OCI-LY7 (cell line): Measurements from ENCODE around the gene TRIO. TPM values are rescaled to one million over a fixed set of nuclear protein-coding genes. Genes with fewer than 3 reads are reported as not detected.
A peak's percentile ranks its signal among the peaks of the same experiment; 100 is the strongest.

ENCODE experiments used
- BruUV-seq: library from RNA; stranded (reverse); fragments of 400-500 nt; replicated peaks from 2 replicates; lab custom pipeline; 2021; lab: Mats Ljungman, UMichigan
- CTCF ChIA-PET: fragments of 300-600 bp; sonication (Branson Sonifier 250); formaldehyde crosslinking; loops from one replicate; lab custom pipeline; 2022; ENCODE audit warnings: antibody characterized with exemption; ENCODE audit not compliant: unreplicated experiment; lab: Charles Lee
- POLR2A ChIA-PET: fragments of 300-600 bp; sonication (Branson Sonifier 250); formaldehyde crosslinking; loops from one replicate; lab custom pipeline; 2022; ENCODE audit warnings: antibody characterized with exemption; lab: Charles Lee
- DNase-seq: peaks from one replicate; pipeline ENCODE4 v3.0.0-alpha.2; 2015; ENCODE audit warnings: low spot score
- H2AFZ ChIP-seq: fragments of 200-600 bp; sonication (generic), shearing (Covaris generic); 2 replicates; pipeline ENCODE4 v1.6.1; 2014; ENCODE audit warnings: mild to moderate bottlenecking, antibody characterized with exemption, low read length, moderate library complexity
- H3K27ac ChIP-seq: fragments of 200-600 bp; sonication (generic); 2 replicates; pipeline ENCODE4 v1.5.1; 2014; ENCODE audit warnings: mixed run types, low read depth, mild to moderate bottlenecking, moderate library complexity, low read length, inconsistent platforms; ENCODE audit not compliant: poor library complexity, severe bottlenecking
- H3K36me3 ChIP-seq: fragments of 200-600 bp; sonication (generic); 2 replicates; pipeline ENCODE4 v1.6.1; 2014; ENCODE audit warnings: mild to moderate bottlenecking, antibody characterized with exemption, low read length, moderate library complexity, mixed read lengths; ENCODE audit not compliant: insufficient read depth
- H3K4me1 ChIP-seq: fragments of 200-600 bp; sonication (generic); 2 replicates; pipeline ENCODE4 v1.5.1; 2014; ENCODE audit warnings: mild to moderate bottlenecking, low read length; ENCODE audit not compliant: insufficient read depth, poor library complexity, severe bottlenecking
- H3K4me2 ChIP-seq: fragments of 200-600 bp; sonication (generic); 2 replicates; pipeline ENCODE4 v1.6.1; 2014; ENCODE audit warnings: mild to moderate bottlenecking, low read length
- H3K4me3 ChIP-seq: fragments of 200-600 bp; sonication (generic); 2 replicates; pipeline ENCODE4 v1.5.1; 2014; ENCODE audit warnings: mild to moderate bottlenecking, low read depth, low read length; ENCODE audit not compliant: poor library complexity, severe bottlenecking
- H3K79me2 ChIP-seq: fragments of 200-600 bp; sonication (generic); 2 replicates; pipeline ENCODE4 v1.6.1; 2016; ENCODE audit warnings: low read depth, mild to moderate bottlenecking, low read length, moderate library complexity, mixed read lengths; ENCODE audit not compliant: insufficient read depth
- H3K9me2 ChIP-seq: fragments of 200-600 bp; sonication (generic); 2 replicates; pipeline ENCODE4 v1.6.1; 2016; ENCODE audit warnings: mild to moderate bottlenecking, low read length, mixed read lengths; ENCODE audit not compliant: insufficient read depth
- H3K9me3 ChIP-seq: fragments of 200-600 bp; sonication (generic); 2 replicates; pipeline ENCODE4 v1.6.1; 2014; ENCODE audit warnings: mild to moderate bottlenecking, mixed run types, low read length, mixed read lengths
- H4K20me1 ChIP-seq: fragments of 200-600 bp; sonication (generic); 2 replicates; pipeline ENCODE4 v1.6.1; 2014; ENCODE audit warnings: mild to moderate bottlenecking, antibody characterized with exemption, low read length, moderate library complexity, mixed read lengths; ENCODE audit not compliant: insufficient read depth
- EZH2phosphoT487 ChIP-seq: fragments of 200-600 bp; sonication (generic); IDR thresholded peaks from 2 replicates; pipeline ENCODE4 v1.6.1; 2018; ENCODE audit warnings: low read depth, borderline replicate concordance, mild to moderate bottlenecking, mixed run types, antibody characterized with exemption, low read length, moderate library complexity, mixed read lengths
- intact Hi-C: fragments of 100-400 bp; cut with micrococcal nuclease; formaldehyde crosslinking; loops from one replicate; pipeline ENCODE4 v1.10.0; 2022; ENCODE audit not compliant: unreplicated experiment
- total RNA-seq, 2 experiments: library from RNA; depleted of rRNA in 1 of 2; stranded (reverse); fragments of >200 nt in 1 of 2; shearing (Covaris generic) in 1 of 2; gene quantifications; 2 replicates each; pipeline ENCODE4 v1.2.3, GENCODE V29; 2014 to 2022
- TF ChIP-seq, protein P1 (sequence below): fragments of 200-600 bp; sonication (generic); conservative IDR thresholded peaks from 2 replicates; pipeline ENCODE4 v1.5.1; 2014; ENCODE audit warnings: mild to moderate bottlenecking, antibody characterized with exemption, low read length, moderate library complexity, mixed read lengths

Gene TRIO
- total RNA-seq, 2 experiments from 2014 or later = 35.8 to 55.1 TPM

- H3K4me1 ChIP-seq = no peaks in the 10 kb centered on the region
- ChIA-PET POLR2A (interaction anchor here (0.6 to 0.7 kb wide), 3 partner anchors 19 to 258 kb away, joined by 3 to 7 read pairs (median 3); no protein-coding TSS in a partner anchor), CTCF (no interaction called here)
- no peak for DNase-seq
- H3K27ac ChIP-seq = no peak overlapping the region
- H2AFZ ChIP-seq = no peak overlapping the region
- no peaks in the 10 kb centered on the region for H3K79me2 ChIP-seq
- intact Hi-C loops = no loop called here
- BruUV-seq = no TSS peak
- H3K36me3 ChIP-seq = peaks cover 16% of the 10 kb centered on the region
- H4K20me1 ChIP-seq = no peaks in the 10 kb centered on the region
- no peak overlapping the region for H3K4me2 ChIP-seq
- H3K4me3 ChIP-seq = no peak overlapping the region
- no peaks in the 10 kb centered on the region for H3K9me3 ChIP-seq
- H3K9me2 ChIP-seq = no peaks in the 10 kb centered on the region
- TF ChIP-seq, protein P1, sequence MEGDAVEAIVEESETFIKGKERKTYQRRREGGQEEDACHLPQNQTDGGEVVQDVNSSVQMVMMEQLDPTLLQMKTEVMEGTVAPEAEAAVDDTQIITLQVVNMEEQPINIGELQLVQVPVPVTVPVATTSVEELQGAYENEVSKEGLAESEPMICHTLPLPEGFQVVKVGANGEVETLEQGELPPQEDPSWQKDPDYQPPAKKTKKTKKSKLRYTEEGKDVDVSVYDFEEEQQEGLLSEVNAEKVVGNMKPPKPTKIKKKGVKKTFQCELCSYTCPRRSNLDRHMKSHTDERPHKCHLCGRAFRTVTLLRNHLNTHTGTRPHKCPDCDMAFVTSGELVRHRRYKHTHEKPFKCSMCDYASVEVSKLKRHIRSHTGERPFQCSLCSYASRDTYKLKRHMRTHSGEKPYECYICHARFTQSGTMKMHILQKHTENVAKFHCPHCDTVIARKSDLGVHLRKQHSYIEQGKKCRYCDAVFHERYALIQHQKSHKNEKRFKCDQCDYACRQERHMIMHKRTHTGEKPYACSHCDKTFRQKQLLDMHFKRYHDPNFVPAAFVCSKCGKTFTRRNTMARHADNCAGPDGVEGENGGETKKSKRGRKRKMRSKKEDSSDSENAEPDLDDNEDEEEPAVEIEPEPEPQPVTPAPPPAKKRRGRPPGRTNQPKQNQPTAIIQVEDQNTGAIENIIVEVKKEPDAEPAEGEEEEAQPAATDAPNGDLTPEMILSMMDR = no peak
- no peak for TF ChIP-seq EZH2phosphoT487
Measured at GRCh38 chr5:14396737-14397136, 253.6 kb downstream of the TRIO start.

DNA sequence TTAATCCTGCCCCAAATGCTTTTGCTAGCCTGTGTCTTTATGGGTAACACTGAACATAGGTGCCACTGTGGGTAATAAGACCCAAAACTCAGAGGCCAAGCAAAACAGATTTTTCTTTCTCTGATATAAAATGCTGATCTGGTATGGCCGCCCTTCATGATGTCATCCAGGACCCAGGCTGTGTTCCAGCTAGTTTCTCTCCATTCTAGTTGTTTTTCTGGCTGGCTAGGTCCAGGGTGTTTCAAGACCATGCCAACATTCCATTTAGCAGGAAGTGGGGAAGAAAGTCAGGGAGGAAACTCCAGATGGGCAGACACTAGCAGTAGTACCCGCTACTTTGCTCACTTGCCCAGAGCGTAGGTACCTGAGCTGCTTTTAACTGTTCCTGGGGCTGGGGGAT is 254.6 kb downstream of the TRIO start:
- intact Hi-C loops = no loop called here
- H3K4me3 ChIP-seq = no peak overlapping the region
- TF ChIP-seq, protein P1 = no peak
- no peak for TF ChIP-seq EZH2phosphoT487
- H3K79me2 ChIP-seq = no peaks in the 10 kb centered on the region
- no peaks in the 10 kb centered on the region for H4K20me1 ChIP-seq
- H3K36me3 ChIP-seq = peaks cover 17% of the 10 kb centered on the region
- H3K9me2 ChIP-seq = no peaks in the 10 kb centered on the region
- H3K27ac ChIP-seq = no peak overlapping the region
- CTCF ChIA-PET = no interaction called here
- no peak for DNase-seq
- H2AFZ ChIP-seq = no peak overlapping the region
- no peaks in the 10 kb centered on the region for H3K9me3 ChIP-seq
- POLR2A ChIA-PET = no interaction called here
- H3K4me2 ChIP-seq = no peak overlapping the region
- no TSS peak for BruUV-seq
- no peaks in the 10 kb centered on the region for H3K4me1 ChIP-seq

DNA sequence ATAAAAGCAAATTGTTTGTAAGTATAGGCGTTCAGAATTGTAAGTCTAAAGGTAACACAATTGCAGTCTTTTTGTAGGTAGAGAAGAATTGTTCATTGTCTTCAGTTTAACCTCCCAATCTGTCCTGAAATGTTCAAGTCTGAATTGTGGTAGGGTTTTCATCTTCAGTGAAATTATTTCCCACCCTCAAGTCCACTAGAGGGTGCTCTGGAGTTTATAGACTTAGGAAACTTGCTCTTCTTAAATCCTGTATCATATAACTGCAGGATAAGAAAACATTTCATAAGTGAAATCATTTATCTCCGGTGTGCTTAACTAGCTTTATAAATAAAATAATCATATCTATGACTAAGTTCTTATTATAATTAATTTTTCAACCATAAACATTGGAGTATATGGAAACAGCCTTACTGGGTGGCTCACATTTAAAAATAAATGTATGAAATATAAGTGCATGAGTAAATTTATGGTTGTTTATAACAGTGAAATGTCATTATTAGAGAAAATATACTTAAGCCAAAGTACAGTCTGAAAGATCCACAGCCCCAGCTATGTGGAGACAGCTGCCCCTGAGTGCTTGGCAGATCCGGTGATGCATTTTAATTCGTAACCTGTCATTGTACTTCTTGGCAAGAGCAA is 256.0 kb downstream of the TRIO start:
- POLR2A ChIA-PET = no interaction called here
- Histone ChIP-seq H3K4me3 (no peak overlapping the region), H3K36me3 (peaks cover 17% of the 10 kb centered on the region), H3K4me2 (no peak overlapping the region), H3K27ac (no peak overlapping the region), H3K4me1 (no peaks in the 10 kb centered on the region), H4K20me1 (no peaks in the 10 kb centered on the region), H2AFZ (no peak overlapping the region), H3K79me2 (no peaks in the 10 kb centered on the region), H3K9me2 (no peaks in the 10 kb centered on the region), H3K9me3 (no peaks in the 10 kb centered on the region)
- CTCF ChIA-PET = interaction anchor here (1.9 kb wide), 1 partner anchor 249 kb away, joined by 7 read pairs; no protein-coding TSS in a partner anchor
- TF ChIP-seq EZH2phosphoT487 = no peak
- TF ChIP-seq, protein P1 = peak; percentile 89
- intact Hi-C loops = loop anchor here (1.0 kb wide), 1 partner anchor 249 kb away; no protein-coding TSS in a partner anchor
- BruUV-seq = no TSS peak
- peak; percentile 57 for DNase-seq
